ENCODE data around the gene ELOVL5.

Gene ELOVL5

GRCh38 chr6:53315086-53315724 lies 33.5 kb downstream of the ELOVL5 start:
- CTCF ChIA-PET, result interaction anchor here (0.7 kb wide), 1 partner anchor 956 kb away, joined by 3 read pairs; no protein-coding TSS in a partner anchor

GRCh38 chr6:53313784-53314400 lies 34.9 kb downstream of the ELOVL5 start:
- no peak for DNase-seq (ENCODE audit: low spot score)
- POLR2A ChIA-PET (ENCODE audit: low non-redundant PET), result no interaction called here
- CTCF ChIA-PET, result no interaction called here
- no peak for TF ChIP-seq CTCF (conservative IDR thresholded peaks at IDR 0.05; ENCODE audit: low read depth)
- no peak overlapping the region for H3K27ac ChIP-seq

More at GRCh38 chr6:53315086-53315724, 33.5 kb downstream of the ELOVL5 start:
- H3K27ac ChIP-seq, result no peak overlapping the region
- DNase-seq (ENCODE audit: low spot score), result no peak
- POLR2A ChIA-PET (ENCODE audit: low non-redundant PET), result no interaction called here
- TF ChIP-seq CTCF (conservative IDR thresholded peaks at IDR 0.05; ENCODE audit: low read depth), result no peak

DNA sequence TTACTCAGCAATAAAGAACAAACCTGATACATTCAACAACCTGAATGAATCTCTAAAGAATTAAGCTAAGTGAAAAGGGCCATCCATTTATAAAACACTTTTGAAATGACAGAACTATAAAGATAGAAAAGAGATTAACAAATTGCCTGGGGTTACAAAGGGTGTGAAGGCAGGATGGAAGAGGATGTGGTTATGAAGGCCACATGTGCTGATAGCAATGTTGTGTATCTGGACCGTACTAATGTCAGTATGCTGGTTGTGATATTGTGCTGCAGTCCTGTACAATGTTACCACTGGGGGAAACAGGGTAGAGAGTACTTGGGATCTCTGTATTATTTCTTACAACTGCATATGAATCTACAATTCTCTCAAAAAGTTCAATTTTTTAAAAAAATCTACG lies 36.4 kb downstream of the ELOVL5 start:
- DNase-seq (ENCODE audit: low spot score), result no peak
- ChIA-PET CTCF (no interaction called here), POLR2A (ENCODE audit: low non-redundant PET) (no interaction called here)
- no peak overlapping the region for H3K27ac ChIP-seq
- no peak for TF ChIP-seq CTCF (conservative IDR thresholded peaks at IDR 0.05; ENCODE audit: low read depth)

GRCh38 chr6:53311586-53311935 lies 37.2 kb downstream of the ELOVL5 start:
- ChIA-PET POLR2A (ENCODE audit: low non-redundant PET) (no interaction called here), CTCF (no interaction called here)
- no peak for DNase-seq (ENCODE audit: low spot score)
- no peak overlapping the region for H3K27ac ChIP-seq
- no peak for TF ChIP-seq CTCF (conservative IDR thresholded peaks at IDR 0.05; ENCODE audit: low read depth)

DNA sequence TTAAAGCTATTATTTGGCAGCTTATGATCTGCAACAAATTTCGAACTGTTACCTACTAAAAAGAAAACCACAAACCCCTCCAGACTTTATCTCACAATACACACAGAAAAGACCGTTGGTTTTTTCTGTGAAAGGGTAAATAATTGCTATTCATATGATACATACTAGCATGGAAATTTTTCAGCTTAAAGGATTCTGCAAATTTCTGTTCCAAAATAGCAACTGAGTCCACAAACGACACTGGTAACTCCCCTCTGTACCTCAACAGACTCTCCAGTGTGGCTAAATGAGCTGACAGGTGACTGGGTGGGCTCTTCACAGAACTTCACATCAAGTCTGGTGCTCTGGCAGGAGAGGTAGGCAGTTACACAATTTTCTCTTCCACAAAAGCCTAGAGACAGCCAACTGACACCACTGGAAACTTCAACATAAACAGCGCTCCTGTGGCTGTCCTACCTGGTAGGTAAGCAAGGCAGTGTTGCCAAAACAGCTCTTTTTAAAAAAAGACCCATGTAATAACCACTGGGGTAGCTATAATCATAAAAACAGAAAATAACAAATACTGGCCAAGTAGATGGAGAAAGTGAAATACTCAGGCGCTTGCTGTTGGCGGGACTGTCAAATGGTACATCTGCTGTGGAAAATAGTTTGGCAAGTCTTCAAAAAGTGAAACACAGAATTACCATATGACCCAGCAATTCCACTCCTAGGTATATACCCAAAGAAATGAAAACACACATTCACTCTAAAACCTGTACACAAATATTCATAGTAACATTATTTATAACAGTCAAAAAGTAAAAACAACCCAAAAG lies 37.8 kb downstream of the ELOVL5 start:
- no peak for TF ChIP-seq CTCF (conservative IDR thresholded peaks at IDR 0.05; ENCODE audit: low read depth)
- H3K27ac ChIP-seq, result no peak overlapping the region
- POLR2A ChIA-PET (ENCODE audit: low non-redundant PET), result no interaction called here
- CTCF ChIA-PET, result interaction anchor here (0.6 kb wide), 1 partner anchor 8 kb away, joined by 3 read pairs; no protein-coding TSS in a partner anchor
- DNase-seq (ENCODE audit: low spot score), result no peak

DNA sequence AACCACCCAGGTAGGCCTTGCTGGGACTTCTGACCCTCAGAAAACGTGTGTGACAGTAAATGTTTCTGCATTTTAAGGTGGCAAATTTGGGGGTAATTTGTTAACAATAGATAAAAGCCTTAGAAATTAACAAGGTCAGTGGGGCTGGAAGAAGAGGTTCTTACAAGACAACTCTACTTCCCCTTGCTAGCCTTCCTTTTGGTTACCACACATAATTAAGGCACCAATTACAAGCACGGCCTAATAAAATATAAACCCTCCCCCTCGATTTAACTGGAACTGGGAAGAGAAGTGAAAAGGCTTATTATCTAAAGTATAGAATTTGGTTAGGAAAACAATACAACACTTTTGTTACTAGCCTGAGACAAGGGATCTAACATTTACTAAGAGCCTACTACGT lies 38.8 kb downstream of the ELOVL5 start:
- DNase-seq (ENCODE audit: low spot score), result no peak
- TF ChIP-seq CTCF (conservative IDR thresholded peaks at IDR 0.05; ENCODE audit: low read depth), result no peak
- H3K27ac ChIP-seq, result peak overlapping the region; percentile 71
- ChIA-PET POLR2A (ENCODE audit: low non-redundant PET) (no interaction called here), CTCF (no interaction called here)

Measured in RWPE1 (cell line).